ENCODE measurements around the gene MYOM1.

Gene MYOM1

DNA sequence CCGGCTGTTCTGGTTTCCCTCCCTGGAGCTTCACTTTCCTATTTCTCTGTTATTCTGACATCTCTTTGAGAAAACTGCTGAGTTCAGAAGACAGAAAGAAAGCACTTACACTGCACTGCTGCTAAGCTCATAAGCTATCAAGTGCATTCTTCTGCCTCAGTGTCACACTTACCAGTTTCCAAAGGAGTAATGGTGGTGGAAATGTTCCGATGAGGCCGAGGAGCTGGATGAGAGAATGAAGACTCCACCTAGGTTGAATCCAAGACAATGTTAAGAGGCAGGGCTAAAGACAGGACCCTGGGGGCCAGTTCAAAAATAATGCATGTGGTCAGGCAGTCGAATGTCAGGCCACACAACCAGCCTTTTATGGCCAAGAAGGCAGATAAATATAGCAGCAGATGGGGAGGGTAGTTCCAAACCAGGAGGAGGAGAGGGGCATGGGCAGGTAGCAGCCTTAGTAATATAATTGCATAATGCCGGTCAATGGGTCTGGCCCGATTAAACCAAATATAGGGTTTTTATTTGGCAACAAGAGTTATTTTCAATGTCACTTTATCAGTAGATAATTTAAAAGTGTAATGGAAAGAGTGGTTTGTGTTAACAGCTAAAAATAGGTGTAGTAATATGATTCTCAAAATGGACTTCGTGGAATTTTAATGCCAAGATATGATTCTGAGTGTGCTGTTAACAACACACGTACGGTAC is at the start of gene MYOM1:
Gene MYOM1 (minus strand): TSS at position 338 of the 705 bp plus-strand sequence. CDS start 4,745 bp downstream, outside the sequence.
- no peak for TF ChIP-seq CTCF (IDR thresholded peaks at IDR 0.05; ENCODE audit: low read depth, low read length, missing control alignments)
- no peak for DNase-seq (ENCODE audit: extremely low read depth, low read depth)
- no peak within 1 kb of the TSS for H3K4me3 ChIP-seq (replicated peaks; ENCODE audit: low read depth, low read length)

DNA sequence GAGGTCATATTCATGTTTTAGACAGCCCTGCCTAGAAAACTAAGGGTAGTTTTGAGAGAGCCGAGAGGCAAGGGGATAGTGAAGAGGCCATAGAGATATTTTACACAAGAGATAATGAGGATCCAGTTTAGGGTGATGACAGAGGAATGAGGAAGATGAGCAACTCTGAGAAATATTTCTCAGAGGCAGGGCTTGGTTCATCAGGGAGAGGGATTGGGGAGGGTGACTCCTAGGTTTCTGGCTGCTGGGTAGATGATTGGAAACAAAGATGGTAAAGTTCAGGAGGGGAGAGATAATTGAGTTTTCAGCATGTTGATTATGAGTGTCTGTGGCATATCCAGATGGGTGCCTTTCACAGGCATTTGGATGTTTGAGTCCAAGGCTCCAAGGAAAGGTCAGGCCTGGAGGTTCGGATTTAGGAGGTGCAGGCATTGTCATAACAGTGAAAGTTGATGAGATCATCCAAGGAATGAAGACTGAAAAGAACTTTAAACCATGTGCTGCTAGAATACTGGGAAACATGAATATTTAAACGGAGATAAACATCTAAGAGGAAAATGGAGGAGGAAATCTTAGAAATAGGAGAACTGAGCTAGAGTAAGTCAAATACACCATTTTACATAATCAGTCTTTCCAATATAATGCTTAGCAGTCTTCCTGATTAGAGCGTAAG is 49.6 kb upstream of the MYOM1 start:
- H3K4me3 ChIP-seq (replicated peaks; ENCODE audit: low read depth, low read length) = no peak overlapping the region
- DNase-seq (ENCODE audit: extremely low read depth, low read depth) = no peak
- TF ChIP-seq CTCF (IDR thresholded peaks at IDR 0.05; ENCODE audit: low read depth, low read length, missing control alignments) = no peak

GRCh38 chr18:3268306-3268705 is 48.5 kb upstream of the MYOM1 start:
- DNase-seq (ENCODE audit: extremely low read depth, low read depth) = no peak
- no peak for TF ChIP-seq CTCF (IDR thresholded peaks at IDR 0.05; ENCODE audit: low read depth, low read length, missing control alignments)
- H3K4me3 ChIP-seq (replicated peaks; ENCODE audit: low read depth, low read length) = no peak overlapping the region

- TF ChIP-seq CTCF (IDR thresholded peaks at IDR 0.05; ENCODE audit: low read depth, low read length, missing control alignments) = no peak
- DNase-seq (ENCODE audit: extremely low read depth, low read depth) = no peak
These were observed 46.4 kb upstream of the MYOM1 start for GRCh38 chr18:3266062-3266608.

DNA sequence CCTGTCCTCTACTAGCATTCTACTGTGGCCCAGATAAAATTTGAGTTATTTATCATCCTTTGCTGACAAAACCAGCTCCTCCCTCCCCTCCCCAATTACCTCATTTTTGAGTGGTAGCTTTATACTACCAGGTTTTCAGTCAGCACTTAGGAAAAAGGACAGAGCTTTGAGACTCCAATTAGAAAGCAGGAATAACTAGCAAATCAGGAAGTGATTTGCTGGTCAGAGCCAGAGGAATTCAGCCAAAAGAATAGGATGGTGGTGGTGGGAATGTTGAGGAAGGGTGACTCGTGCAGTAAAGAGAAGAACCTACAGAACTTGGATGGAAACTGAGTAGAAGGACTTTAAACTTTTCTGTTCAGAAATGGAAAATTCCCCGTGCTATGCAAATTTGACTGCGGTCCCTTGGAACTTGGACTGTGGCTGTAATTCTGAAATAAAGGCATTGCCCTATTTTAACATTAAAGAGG is 45.8 kb upstream of the MYOM1 start:
- H3K4me3 ChIP-seq (replicated peaks; ENCODE audit: low read depth, low read length) = no peak overlapping the region
- no peak for TF ChIP-seq CTCF (IDR thresholded peaks at IDR 0.05; ENCODE audit: low read depth, low read length, missing control alignments)
- no peak for DNase-seq (ENCODE audit: extremely low read depth, low read depth)

More at GRCh38 chr18:3266062-3266608, 46.4 kb upstream of the MYOM1 start:
- no peak overlapping the region for H3K4me3 ChIP-seq (replicated peaks; ENCODE audit: low read depth, low read length)

DNA sequence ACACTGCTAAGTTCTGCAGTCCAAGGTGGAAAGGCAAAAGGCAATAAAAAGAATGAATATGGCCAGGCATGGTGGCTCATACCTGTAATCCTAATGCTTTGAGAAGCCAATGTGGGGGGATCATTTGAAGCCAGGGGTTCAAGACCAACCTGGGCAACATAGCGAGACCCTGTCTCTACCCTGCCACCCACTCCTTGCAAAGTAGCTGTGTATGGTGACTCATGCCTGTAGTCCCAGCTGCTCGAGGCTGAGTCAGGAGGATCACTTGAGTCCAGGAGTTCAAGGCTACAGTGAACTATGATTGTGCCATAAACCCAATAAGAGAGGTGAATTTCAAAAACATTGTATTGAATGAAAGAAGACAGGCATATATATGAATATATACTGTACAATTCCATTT is 44.6 kb upstream of the MYOM1 start:
- no peak for DNase-seq (ENCODE audit: extremely low read depth, low read depth)
- TF ChIP-seq CTCF (IDR thresholded peaks at IDR 0.05; ENCODE audit: low read depth, low read length, missing control alignments) = no peak
- H3K4me3 ChIP-seq (replicated peaks; ENCODE audit: low read depth, low read length) = peak overlapping the region; percentile 81; the same call in 1 of the 2 replicates

Data from HFF-Myc (cell line).